H9 (cell line): ENCODE data around the gene ACACA. TPM values are rescaled to one million over a fixed set of nuclear protein-coding genes. Genes with fewer than 3 reads are reported as not detected.

Experiments
- DNase-seq: peaks from one replicate; pipeline ENCODE4 v3.0.0-alpha.2; 2017
- H2AFZ ChIP-seq: one replicate; pipeline ENCODE4 v1.6.1; 2013; ENCODE audit warnings: mild to moderate bottlenecking, low read length, control low read depth, moderate library complexity
- H2AK5ac ChIP-seq: 2 replicates; pipeline ENCODE4 v1.6.1; 2013; ENCODE audit warnings: low read length, control low read depth, mixed read lengths; ENCODE audit not compliant: insufficient read length
- H2BK120ac ChIP-seq: one replicate; pipeline ENCODE4 v1.6.1; 2013; ENCODE audit warnings: low read depth, mild to moderate bottlenecking, low read length, control low read depth, inconsistent platforms; ENCODE audit not compliant: poor library complexity, severe bottlenecking
- H2BK12ac ChIP-seq: 2 replicates; pipeline ENCODE4 v1.6.1; 2013; ENCODE audit warnings: low read length, control low read depth, mixed read lengths, low read depth; ENCODE audit not compliant: insufficient read length
- H2BK15ac ChIP-seq: 2 replicates; pipeline ENCODE4 v1.6.1; 2013; ENCODE audit warnings: low read depth, low read length, control low read depth
- H2BK20ac ChIP-seq: one replicate; pipeline ENCODE4 v1.6.1; 2013; ENCODE audit warnings: low read depth, mild to moderate bottlenecking, low read length, control low read depth, inconsistent platforms; ENCODE audit not compliant: poor library complexity, severe bottlenecking
- H2BK5ac ChIP-seq: 2 replicates; pipeline ENCODE4 v1.6.1; 2013; ENCODE audit warnings: low read length, control low read depth, mixed read lengths; ENCODE audit not compliant: insufficient read length
- H3K14ac ChIP-seq: 2 replicates; pipeline ENCODE4 v1.6.1; 2013; ENCODE audit warnings: low read length, control low read depth; ENCODE audit not compliant: insufficient read depth
- H3K18ac ChIP-seq: 2 replicates; pipeline ENCODE4 v1.6.1; 2013; ENCODE audit warnings: low read depth, mild to moderate bottlenecking, mixed read lengths, low read length, control low read depth; ENCODE audit not compliant: insufficient read length
- H3K23ac ChIP-seq: 2 replicates; pipeline ENCODE4 v1.6.1; 2013; ENCODE audit warnings: low read length, control low read depth, mixed read lengths, low read depth; ENCODE audit not compliant: insufficient read length
- H3K23me2 ChIP-seq: 2 replicates; pipeline ENCODE4 v1.6.1; 2013; ENCODE audit warnings: low read depth, mild to moderate bottlenecking, mixed read lengths, low read length, control low read depth; ENCODE audit not compliant: insufficient read length, poor library complexity, severe bottlenecking
- H3K27ac ChIP-seq: 2 replicates; pipeline ENCODE4 v1.5.1; 2013; ENCODE audit warnings: low read length, control low read depth, mixed read lengths, low read depth; ENCODE audit not compliant: insufficient read length
- H3K27me3 ChIP-seq: 2 replicates; pipeline ENCODE4 v1.6.1; 2013; ENCODE audit warnings: low read length, control low read depth, inconsistent platforms; ENCODE audit not compliant: insufficient read depth
- H3K4ac ChIP-seq: 2 replicates; pipeline ENCODE4 v1.6.1; 2013; ENCODE audit warnings: low read depth, mild to moderate bottlenecking, control low read depth, inconsistent platforms, low read length, moderate library complexity
- H3K4me1 ChIP-seq: 2 replicates; pipeline ENCODE4 v1.6.1; 2013; ENCODE audit warnings: low read length, control low read depth, inconsistent platforms; ENCODE audit not compliant: insufficient read depth
- H3K4me2 ChIP-seq: 2 replicates; pipeline ENCODE4 v1.6.1; 2013; ENCODE audit warnings: low read length, control low read depth, mixed read lengths; ENCODE audit not compliant: insufficient read length, insufficient read depth
- H3K56ac ChIP-seq: 2 replicates; pipeline ENCODE4 v1.6.1; 2013; ENCODE audit warnings: low read depth, mild to moderate bottlenecking, mixed read lengths, low read length, control low read depth; ENCODE audit not compliant: insufficient read length
- H3K79me1 ChIP-seq: 2 replicates; pipeline ENCODE4 v1.6.1; 2013; ENCODE audit warnings: low read depth, mild to moderate bottlenecking, moderate library complexity, low read length, control low read depth, inconsistent platforms; ENCODE audit not compliant: insufficient read depth, poor library complexity, severe bottlenecking
- H3K79me2 ChIP-seq: 2 replicates; pipeline ENCODE4 v1.6.1; 2013; ENCODE audit warnings: low read length, control low read depth, inconsistent platforms; ENCODE audit not compliant: insufficient read depth
- H3K9ac ChIP-seq: 2 replicates; pipeline ENCODE4 v1.6.1; 2013; ENCODE audit warnings: low read length, control low read depth, mixed read lengths; ENCODE audit not compliant: insufficient read length; ENCODE audit errors: extremely low read depth
- H3K9me3 ChIP-seq: one replicate; pipeline ENCODE4 v1.6.1; 2013; ENCODE audit warnings: low read depth, low read length, inconsistent platforms; ENCODE audit not compliant: control insufficient read depth
- H3T11ph ChIP-seq: one replicate; pipeline ENCODE4 v1.6.1; 2013; ENCODE audit warnings: mild to moderate bottlenecking, low read length, control low read depth, inconsistent platforms
- H4K20me1 ChIP-seq: one replicate; pipeline ENCODE4 v1.6.1; 2013; ENCODE audit not compliant: control insufficient read depth, insufficient read length, insufficient read depth
- H4K5ac ChIP-seq: 2 replicates; pipeline ENCODE4 v1.6.1; 2013; ENCODE audit warnings: low read depth, mild to moderate bottlenecking, mixed read lengths, low read length, control low read depth; ENCODE audit not compliant: insufficient read length
- H4K8ac ChIP-seq: replicated peaks from 2 replicates; pipeline ENCODE4 v1.6.1; 2013; ENCODE audit warnings: low read length, control low read depth, mixed read lengths, low read depth; ENCODE audit not compliant: insufficient read length
- H4K91ac ChIP-seq: 2 replicates; pipeline ENCODE4 v1.6.1; 2013; ENCODE audit warnings: low read depth, mild to moderate bottlenecking, moderate library complexity, mixed read lengths, low read length, control low read depth; ENCODE audit not compliant: insufficient read length
- H3K27ac Mint-ChIP-seq, 3 experiments: 2 replicates in 2 of 3; 3 replicates in 1 of 3; pipeline ENCODE4 v1.8.0; 2020 to 2021; ENCODE audit warnings: mixed read lengths in 3 of 3, mild to moderate bottlenecking in 1 of 3, moderate library complexity in 1 of 3
- H3K27me3 Mint-ChIP-seq: 2 replicates; pipeline ENCODE4 v1.8.0; 2021; ENCODE audit warnings: low read depth, mild to moderate bottlenecking, moderate library complexity, mixed read lengths
- H3K36me3 Mint-ChIP-seq, 3 experiments: 2 replicates in 2 of 3; 3 replicates in 1 of 3; pipeline ENCODE4 v1.8.0; 2020 to 2021; ENCODE audit warnings: low read depth in 3 of 3, mixed read lengths in 3 of 3; ENCODE audit not compliant: insufficient read depth in 1 of 3
- H3K4me1 Mint-ChIP-seq, 2 experiments: 2 replicates each; pipeline ENCODE4 v1.8.0; 2020; ENCODE audit warnings: mixed read lengths in 2 of 2
- H3K4me3 Mint-ChIP-seq, 2 experiments: 2 replicates in 1 of 2; 3 replicates in 1 of 2; pipeline ENCODE4 v1.8.0; 2020 to 2021; ENCODE audit warnings: mild to moderate bottlenecking in 2 of 2, mixed read lengths in 2 of 2, moderate library complexity in 1 of 2
- H3K9me3 Mint-ChIP-seq, 2 experiments: 2 replicates in 1 of 2; 3 replicates in 1 of 2; pipeline ENCODE4 v1.8.0; 2020; ENCODE audit warnings: mild to moderate bottlenecking in 2 of 2, mixed read lengths in 2 of 2, moderate library complexity in 1 of 2
- CTCF ChIP-seq: fragments of 200-600 bp; sonication (generic); conservative IDR thresholded peaks from 3 replicates; pipeline ENCODE4 v1.8.0; 2021; ENCODE audit warnings: antibody characterized with exemption, mild to moderate bottlenecking
- WGBS: extraction: QIAGEN DNeasy Blood & Tissue Kit; methylation state at CpG from one replicate; pipeline ENCODE4 v1.1.7; 2013; ENCODE audit warnings: missing lambda C conversion rate, low lambda C conversion rate, mixed read lengths; ENCODE audit not compliant: insufficient read length; ENCODE audit errors: extremely low coverage; 5-methylcytosine and 5-hydroxymethylcytosine counted together
- total RNA-seq: library from RNA; stranded (reverse); gene quantifications from 2 replicates; pipeline ENCODE4 v1.2.1, GENCODE V29; 2021

ACACA gene
- total RNA-seq, 1 experiment from 2014 or later = 135 TPM

DNA sequence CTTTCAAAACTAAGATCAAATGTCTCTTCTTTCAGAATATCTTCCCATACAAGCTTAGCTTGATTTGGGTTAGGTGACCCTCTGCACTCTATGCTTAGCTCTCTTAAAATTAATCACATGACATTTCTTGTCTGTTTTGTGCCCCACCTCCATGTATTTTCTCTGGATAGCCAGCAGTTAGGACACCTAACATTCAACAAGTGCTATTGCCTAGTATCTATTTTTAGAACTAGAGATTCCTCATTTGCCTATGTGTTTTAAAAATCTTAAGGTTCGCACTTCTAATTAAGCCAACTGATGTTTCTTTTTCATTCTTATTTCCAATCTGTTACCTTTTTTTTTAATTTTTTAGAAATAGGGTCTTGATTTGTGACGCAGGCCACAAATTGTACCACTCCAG lies 160.6 kb downstream of the ACACA start:
- Histone ChIP-seq H3K14ac (no peak overlapping the region), H3K79me2 (no peaks in the 10 kb centered on the region), H2BK5ac (no peak overlapping the region), H3K27me3 (no peaks in the 10 kb centered on the region), H2AK5ac (no peak overlapping the region), H2BK20ac (no peak overlapping the region), H4K20me1 (no peaks in the 10 kb centered on the region), H4K5ac (no peak overlapping the region), H3K4me2 (no peak overlapping the region), H2AFZ (no peak overlapping the region), H3K4me1 (no peaks in the 10 kb centered on the region), H3K27ac (no peak overlapping the region), H3K23me2 (no peaks in the 10 kb centered on the region), H2BK12ac (no peak overlapping the region), H2BK120ac (no peak overlapping the region), H3K9me3 (no peaks in the 10 kb centered on the region), H3T11ph (no peak overlapping the region), H3K23ac (no peak overlapping the region), H3K56ac (no peak overlapping the region), H4K8ac (no peak overlapping the region), H3K9ac (no peak overlapping the region), H3K18ac (no peak overlapping the region), H4K91ac (no peak overlapping the region), H2BK15ac (no peak overlapping the region), H3K4ac (no peak overlapping the region), H3K79me1 (no peaks in the 10 kb centered on the region)
- Mint-ChIP-seq H3K4me1 (no peaks in the 10 kb centered on the region), H3K9me3 (no peaks in the 10 kb centered on the region), H3K4me3 (no peak overlapping the region), H3K36me3 (peaks cover 46 to 80% (median 64%) of the 10 kb centered on the region in 3 experiments), H3K27ac (no peak overlapping the region), H3K27me3 (no peaks in the 10 kb centered on the region)
- TF ChIP-seq CTCF = no peak
- no peak for DNase-seq
- WGBS = no CpG with 5 or more reads among the region's 2 CpGs
